COLO668 (cell line): ENCODE data around the gene MYRFL.
"Not testable (repeated sequence)": the region's sequence is repeated elsewhere in the genome, so short reads cannot be mapped to it uniquely, and the experiment has no call there.

Experiments used
- DNase-seq: peaks from one replicate; lab custom pipeline; 2025; ENCODE audit not compliant: unreplicated experiment; lab: John Stamatoyannopoulos, UW

Gene MYRFL

DNA sequence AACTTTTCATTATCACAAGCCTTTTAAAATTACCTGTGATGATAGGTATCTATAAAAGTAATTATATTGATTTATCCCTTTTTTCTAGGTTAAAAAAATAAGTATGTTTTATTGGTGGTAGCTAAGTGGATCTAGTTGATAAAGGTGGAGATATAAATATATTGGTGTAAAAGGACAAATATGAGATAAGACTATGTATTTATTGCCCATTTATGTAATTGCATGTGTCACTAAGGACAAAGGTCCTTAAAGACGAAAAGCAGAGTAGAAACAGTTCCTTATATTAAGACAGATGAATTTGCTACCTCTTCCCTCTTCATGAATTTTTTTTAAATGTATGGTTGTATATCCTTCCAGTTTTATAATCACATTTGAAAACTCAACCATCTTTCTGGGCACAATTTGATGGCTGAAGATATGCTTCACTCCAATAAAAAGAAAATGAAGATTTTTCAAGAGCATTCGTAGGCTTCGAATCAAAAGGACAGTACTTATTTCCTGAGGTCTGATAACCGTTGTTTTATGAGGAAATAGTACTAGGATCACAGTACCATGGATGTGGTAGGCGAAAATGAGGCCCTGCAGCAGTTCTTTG is at the start of gene MYRFL:
Gene MYRFL (plus strand): TSS at position 262 of the 595 bp plus-strand sequence. CDS start 291 bp downstream, at position 553.
- DNase-seq: no peak

DNA sequence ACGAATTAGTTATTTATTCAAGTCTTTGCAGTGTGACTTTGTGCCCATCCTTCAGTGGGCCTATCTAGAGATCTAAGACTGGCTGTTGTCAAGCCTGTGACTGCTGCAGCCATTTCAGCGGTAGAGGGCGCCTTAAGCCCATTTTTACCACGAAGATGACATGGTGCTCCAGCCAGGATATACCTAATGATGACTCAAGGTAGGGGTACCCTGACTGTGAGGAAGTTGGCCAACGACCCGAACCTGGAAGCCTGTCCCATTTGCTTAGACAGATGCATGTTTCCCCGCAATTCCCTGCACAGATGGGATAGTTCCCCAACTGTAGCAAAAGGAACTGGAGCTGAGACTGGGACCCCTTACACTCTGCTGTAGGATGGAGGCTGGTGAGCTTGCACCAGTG is 45.1 kb upstream of the MYRFL start:
- DNase-seq: no peak

DNA sequence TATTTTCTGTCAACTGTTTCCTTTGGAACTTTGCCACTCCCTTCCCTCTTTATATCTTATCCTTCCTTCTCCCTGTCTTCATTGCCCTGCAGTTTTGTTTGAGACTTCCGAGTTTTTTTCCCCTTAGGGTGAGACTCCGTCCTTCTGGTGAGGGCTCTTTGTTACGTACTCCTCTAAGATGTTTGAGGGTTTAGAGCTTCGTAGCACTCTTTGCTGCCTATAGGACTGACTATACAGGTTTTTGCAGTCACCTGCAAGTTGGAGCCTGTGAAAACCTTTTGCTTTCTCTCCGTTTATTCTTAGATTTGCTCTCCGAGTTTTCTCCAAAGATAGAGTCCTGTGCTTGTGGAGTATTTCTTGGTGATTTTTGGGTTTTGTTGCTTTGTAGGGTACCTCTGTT is 41.7 kb upstream of the MYRFL start:
- DNase-seq: no peak

DNA sequence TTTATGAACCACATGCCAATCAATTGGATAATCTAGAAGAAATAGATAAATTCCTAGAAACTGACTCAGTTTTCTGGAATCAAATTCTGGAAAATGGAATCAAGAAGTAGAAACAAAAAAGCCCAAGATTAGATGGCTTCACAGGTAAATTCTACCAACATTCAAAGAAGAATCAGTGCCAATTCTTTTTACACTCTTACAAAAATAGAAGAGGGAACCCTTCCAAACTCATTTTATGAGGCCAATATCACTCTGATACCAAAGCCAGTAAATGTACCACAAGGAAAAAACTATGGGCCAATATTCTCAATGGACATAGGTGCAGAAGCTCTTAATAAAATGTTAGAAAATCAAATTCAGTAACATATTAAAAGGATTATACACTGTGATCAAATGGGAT is 35.7 kb upstream of the MYRFL start:
- DNase-seq: no peak

DNA sequence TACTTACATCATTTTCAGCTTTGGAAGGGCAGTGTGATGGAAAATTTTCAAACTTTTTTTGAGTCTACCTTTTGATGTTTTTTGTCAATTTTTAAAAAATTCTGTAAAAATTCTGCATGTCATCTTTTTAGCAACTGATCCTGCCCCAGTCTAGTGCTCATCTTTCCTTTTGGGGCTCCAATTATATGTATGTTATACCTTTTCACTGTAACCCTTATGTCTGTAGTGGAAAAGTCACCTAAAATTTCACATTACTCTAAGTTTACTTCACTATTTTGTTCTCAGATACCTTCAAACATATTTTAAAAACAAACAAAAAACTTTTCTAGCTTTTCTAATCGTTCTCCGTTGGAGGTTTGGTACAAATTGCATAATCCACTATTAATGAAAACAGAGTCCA is 32.5 kb upstream of the MYRFL start:
- no peak for DNase-seq

DNA sequence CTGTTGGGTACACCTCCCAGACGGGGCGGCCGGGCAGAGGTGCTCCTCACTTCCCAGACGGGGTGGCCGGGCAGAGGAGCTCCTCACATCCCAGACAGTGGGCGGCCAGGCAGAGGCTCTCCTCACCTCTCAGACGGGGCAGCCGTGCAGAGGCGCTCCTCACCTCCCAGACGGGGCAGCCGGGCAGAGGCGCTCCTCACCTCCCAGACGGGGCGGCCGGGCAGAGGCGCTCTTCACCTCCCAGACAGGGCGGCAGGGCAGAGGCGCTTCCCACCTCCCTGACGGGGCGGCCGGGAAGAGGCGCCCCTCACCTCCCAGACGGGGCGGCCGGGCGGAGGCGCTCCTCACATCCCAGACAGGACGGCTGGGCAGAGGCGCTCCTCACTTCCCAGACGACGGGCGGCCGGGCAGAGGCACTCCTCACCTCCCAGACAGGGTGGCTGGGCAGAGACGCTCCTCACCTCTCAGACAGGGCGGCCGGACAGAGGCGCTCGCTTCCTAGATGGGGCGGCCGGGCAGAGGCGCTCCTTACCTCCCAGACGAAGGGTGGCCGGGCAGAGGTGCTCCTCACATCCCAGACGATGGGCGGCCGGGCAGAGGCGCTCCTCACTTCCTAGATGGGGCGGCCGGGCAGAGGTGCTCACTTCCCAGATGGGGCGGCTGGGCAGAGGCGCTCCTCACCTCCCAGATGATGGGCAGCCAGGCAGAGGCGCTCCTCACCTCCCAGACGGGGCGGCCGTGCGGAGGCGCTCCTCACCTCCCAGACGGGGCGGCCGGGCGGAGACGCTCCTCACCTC is 17.7 kb upstream of the MYRFL start:
- DNase-seq: not testable (repeated sequence)

DNA sequence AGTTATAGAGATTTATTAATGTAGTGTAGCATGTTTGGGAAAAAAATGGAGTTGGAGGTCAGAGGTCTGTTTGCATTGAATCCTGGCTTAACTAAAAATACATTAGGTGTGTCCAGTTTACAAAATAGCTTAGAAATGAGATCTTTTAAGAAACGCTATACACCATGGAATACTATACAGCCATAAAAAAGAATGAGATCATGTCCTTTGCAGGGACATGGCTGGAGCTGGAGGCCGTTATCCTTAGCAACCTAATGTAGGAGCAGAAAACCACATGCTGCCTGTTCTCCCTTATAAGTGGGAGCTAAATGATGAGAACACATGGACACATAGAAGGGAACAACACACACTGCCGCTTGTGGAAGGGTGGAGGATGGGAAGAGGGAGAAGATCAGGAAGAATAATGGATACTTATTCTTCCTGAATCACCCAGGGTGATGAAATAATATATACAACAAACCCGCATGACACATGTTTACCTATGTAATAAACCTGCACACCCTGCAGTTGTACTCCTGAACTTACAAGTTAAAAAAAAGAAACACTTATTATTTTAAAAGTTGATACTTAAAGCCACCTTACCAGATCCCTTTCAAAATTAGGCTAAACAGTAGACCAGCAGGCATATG is 14.0 kb upstream of the MYRFL start:
- DNase-seq: no peak

DNA sequence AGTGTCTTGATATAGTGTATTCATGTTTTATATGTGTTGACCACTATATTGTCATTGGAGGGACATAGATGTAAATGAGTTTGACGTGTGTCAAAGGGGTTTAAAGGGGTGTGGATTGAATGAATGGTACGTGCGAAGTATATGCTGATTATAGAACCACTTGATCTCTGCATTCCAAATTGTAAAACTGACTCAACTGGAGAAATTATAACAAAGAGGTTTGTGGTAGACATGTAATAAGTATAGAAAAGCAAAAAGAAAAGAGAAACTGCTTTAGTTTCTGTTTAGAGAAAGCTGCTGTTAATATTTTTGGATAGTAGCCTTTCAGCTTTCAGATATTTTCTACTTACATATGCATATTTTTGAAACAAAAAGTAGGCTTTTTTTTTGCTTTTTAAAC is 8.9 kb upstream of the MYRFL start:
- DNase-seq: no peak

DNA sequence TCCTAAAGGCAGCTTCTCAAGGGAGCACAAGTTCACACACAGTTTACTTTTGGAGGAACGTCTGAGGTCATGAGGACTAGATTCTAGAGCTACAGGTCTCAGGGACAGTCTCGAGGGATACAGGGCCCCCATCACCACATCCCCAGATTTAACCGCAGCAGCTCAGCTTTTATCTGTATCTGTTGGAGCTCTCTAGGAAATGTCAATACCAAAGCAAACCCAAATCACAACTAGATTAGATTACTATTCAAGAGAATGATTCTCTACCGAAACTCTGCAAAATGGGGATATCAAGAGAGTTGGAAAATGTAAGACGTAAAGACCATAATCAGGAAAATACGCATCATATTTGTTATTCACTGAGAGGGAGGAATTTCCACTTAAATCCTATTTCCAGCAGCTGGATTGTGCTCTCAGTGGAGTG is 4.0 kb upstream of the MYRFL start:
- DNase-seq: no peak

DNA sequence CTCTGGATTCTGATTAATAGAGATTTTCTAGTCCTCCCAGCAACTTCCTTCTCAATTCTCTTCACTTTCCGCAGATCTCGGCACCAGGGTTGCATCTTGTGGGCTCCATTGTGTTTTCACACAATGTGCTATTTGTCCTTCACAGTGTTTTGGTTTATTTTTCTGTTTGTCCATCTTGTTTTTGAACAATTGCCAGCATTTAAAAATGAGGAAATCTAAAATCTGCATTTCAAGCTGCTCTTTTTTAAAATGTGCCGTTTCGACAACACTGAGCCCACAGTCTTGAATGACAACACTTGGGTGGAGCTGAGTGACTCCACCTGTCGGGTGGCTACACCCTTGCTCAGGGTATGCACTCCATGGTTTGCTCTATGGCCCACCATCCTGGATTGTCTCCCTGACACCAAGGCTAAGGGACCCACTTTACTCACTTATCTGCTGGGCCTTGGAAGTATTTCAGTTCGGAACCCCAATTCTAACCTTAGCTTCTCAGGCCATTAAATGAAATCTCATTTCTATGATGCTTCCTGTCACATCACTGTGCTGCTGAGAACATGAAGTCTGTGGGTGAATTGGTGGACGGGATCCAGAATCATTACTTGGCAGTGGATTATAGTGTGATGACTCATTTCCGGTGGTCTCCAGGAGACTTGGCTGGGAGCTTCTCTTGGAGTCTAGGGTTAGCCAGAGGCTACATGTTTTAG is 3.4 kb upstream of the MYRFL start:
- DNase-seq: no peak

DNA sequence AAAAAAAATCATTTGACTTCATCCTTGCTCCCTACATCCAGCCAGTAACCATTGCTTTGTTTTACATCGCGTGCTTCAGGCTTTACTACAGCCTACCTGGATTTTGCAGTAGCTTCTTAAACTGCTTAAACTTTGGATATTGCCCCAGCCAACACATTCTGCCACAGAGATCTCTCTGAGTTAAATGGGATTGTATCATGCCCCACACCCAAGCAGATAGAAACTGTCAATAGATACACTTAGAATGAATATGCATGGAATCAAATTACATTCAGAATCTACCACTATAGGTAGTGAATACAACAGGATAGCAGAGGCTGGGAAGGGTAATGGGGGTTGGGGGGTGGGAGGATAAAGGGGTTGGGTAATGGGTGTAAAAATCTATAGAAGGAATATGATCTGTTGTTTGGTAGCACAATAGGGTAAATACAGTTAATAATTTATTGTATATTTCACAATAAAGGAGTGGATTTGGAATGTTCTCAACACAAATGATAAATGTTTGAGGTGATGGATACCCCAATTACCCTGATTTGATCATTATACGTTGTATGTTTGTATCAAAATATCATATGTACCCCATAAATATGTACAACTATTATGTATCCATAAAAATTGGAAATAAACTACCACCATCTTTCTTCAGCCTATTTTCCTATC is 2.7 kb upstream of the MYRFL start:
- no peak for DNase-seq

DNA sequence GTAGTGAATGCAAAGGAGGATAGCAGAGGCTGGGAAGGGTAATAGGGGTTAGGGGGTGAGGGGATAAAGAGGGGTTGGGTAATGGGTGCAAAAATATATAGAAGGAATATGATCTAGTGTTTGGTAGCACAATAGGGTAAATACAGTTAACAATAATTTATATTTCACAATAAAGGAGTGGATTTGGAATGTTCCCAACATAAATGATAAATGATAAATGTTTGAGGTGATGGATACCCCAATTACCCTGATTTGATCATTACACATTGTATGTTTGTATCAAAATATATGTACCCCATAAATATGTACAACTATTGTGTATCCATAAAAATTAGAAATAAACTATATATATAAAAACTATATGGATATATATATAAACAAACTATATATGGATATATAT is 999 bp upstream of the MYRFL start:
- DNase-seq: no peak

DNA sequence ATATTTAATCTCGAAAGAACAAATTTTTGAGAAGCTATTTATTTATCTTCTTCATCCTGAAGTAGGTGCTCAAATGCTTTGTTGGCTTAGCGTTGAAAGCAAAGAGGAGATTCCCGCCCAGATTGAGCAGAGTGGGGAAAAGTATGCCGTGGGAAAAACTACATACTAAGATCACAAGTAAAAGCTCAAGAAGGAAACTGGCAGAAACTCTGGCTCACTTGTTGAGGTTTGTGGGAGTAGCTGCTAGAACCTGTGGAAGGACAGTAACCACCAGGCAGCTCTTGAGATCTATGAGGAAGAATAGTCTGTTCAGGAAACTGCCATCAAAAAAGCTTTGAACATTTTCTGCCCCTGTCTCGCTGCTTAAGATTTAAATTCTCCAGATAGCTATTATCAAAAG is 3.9 kb downstream of the MYRFL start:
- no peak for DNase-seq

DNA sequence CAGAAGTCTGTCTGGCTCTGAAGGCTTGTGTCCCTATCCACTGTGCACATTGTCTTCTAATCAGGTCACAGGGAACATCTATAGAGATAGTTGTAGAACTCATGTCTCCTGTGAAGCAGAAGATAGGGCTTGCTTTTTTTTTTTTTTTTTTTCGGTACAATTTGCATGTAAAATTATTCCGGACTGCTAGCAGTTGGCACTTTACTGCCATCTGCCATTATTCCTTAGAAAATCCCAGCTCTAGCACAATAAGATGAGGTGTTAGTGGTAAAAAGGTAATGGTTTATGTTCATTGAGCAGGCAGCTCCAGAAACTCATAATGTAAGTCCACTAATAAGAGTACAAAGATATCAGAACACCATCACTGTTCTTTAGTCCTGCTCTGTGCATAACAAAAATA is 8.7 kb downstream of the MYRFL start:
- no peak for DNase-seq

DNA sequence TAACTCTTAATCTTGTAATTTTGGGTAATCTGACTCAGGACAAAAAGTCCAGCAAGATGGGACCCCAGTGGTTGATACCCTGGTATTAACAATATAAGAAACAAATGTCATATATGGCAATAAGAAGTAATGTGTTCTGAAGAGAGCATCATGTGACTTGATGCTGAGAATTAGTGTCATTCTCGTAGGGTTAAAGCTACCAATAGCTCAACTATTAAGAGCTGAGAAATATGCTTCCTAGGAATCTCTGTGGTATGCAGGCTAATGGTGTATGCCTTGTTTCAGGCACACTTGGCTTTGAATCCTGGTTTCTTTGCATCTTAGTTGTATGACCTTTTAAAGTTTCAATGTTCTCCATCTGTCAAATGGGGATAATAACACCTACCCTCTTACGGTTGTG is 9.1 kb downstream of the MYRFL start:
- no peak for DNase-seq

DNA sequence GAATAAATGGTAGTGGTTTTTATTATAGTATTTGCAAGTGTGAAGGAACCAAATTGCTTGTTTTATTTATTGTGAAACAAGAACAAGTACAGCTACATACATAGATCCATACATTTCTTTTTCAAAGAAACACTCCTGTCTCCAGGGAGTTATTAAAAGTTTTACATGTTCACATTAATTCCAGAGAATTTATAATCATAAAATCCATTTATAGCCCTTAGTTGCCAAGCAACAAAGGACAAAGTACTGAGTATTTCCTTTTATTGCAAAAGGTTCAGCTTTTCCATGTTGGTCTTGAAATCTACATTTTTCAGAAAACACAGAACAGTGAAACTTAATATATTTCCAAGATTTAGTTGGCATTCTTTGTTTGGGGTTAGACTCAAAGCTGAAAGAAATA is 9.5 kb downstream of the MYRFL start:
- no peak for DNase-seq

DNA sequence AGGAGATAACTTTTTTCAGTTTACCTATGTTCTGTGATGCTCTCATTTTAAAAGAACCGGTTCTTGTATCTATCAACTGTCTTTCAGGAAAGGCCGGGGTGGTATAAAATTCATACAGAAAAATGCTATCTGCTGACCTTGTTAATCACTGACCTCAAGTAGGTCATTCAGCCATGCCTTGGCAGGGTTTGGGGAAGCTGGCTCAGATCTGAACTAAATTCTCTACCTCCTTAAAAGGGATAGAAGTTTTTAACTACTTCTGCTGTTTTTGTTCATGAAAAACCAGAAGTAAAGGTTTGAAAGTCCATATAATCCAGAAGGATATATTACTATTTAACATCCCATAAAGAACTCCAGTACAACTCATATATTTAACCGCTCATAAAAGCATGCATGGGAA is 10.1 kb downstream of the MYRFL start:
- DNase-seq: no peak

DNA sequence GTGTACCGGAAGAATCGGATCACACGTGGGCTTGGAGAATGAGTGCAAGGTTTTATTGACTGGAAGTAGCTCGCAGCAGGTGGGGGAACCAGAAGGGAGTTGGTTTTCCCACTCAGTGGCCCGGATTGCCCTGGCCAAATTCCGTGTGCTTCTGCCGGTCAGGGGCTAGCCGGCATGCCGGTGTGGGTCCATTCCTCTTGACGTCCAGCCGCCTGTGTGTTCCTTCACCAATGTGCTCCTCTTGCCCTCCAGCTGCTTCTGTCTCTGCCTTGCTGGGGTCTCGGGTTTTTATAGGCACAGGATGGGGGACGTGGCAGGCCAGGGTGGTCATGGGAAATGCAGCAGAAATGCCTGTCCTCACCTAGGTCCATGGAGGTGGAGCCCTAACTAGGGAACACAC is 11.0 kb downstream of the MYRFL start:
- no peak for DNase-seq

DNA sequence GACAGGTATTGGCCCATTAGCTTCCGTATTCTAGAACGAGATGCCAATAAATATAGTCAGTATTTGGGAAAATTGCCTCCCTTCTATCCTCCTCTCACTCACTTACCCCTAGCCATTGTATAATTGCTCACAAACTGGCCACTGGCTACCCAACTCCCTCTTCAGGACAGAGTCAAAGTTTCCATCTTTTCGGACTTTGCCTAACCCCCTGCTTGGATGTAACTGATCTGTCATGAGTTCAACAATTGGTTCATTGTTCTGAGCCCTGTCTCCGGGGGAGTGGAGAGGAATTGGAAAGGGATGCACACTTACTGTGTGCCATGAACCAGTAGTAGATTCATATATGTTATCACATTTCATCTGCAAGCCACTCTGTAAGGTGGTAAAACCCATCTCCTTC is 12.2 kb downstream of the MYRFL start:
- no peak for DNase-seq

DNA sequence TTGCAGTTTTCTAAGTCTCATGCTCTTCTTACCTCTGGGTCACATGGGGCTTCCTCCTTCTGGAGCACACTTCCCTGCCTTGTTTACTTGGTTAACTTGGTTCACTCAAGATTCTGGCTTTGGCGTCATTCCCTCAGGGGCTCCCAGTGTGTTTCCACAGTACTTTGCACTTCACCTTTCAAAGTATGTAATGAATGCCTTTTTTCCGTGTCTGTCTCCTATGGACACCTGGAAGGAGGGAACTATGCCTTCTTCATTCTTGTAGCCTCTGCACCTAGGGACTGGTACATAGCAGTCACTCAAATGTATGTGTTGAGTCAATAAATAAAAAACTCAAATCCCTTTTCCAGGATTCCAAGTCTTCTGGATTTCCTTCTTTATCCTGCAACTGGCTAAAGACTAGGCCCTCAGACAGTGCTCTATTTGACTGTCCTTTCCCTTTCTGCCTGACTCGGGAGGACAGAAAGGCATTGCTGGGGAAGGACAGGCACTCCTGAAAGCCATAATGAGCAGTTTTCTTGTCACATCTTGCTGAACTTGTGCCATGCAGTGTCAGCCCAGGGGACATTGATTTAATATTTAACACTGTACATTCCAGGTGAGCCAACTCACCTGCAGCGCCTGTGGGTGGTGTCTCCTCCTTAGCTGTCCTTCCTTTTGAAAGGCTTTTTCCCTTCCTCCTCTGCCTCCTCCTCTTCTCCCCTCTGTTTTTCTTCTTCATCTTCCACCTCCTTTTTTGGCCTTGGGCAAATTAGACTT is 12.8 kb downstream of the MYRFL start:
- DNase-seq: no peak

DNA sequence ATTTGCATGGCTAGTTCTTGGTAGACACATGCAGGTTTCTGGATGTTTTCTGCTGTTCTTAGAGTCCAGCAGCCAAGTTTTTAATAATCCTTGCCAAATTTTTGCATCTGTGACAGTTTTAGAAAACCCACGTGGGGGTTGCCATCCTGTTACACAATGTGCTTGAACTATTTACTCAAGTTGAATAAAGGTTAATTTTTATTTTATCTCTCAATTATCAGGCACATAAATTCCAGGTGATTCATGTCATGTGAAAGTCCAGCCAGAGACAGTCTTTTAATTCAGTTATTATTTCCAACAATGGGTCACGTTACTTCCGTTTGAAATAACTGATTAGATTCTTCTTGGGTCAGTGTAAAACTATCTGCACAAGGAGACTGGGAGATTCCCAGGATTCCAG is 15.7 kb downstream of the MYRFL start:
- no peak for DNase-seq
